Measurements from ENCODE around the gene BCL11B. TPM values are rescaled to one million over a fixed set of nuclear protein-coding genes. Genes with fewer than 3 reads are reported as not detected.

Gene BCL11B
- total RNA-seq, 1 experiment from 2014 or later: 0.84 TPM

DNA sequence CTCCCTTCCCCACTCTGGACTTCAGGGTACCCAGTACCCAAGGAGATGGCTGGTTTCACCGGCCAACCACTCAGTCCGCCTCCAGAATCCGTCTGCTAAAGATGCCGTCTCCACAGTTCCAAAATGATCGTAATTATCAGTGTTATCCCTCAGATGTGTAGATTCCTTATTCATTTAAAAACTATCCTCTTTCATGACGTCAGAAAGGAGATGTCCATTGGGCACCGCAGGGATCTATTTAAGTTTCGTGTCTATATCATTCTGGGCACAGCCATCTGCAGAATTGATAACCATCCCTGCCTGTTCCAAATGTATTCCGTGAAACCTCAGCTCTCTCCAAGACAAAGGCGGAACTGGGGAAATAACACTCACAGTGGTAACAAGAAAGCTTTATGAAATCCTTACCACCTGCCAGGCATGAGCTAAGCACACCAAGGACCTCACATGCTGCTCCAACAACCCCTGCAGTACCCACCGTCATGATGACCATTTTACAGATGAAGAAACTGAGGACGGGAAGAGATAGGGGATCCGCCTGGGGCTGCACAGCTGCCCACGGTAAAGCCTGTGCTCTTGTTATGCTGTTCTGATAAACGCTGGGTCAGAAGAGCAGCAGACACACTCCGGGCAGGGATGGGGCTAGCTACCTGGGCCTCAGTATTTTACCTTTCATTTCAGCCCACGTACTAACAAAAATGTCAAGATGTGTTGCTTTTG, 90.0 kb downstream of the BCL11B start:
- H3K27ac Mint-ChIP-seq (ENCODE audit: low read depth, unreplicated experiment): no peak overlapping the region
- no peak for DNase-seq (ENCODE audit: unreplicated experiment)

GRCh38 chr14:99181241-99181640, 90.8 kb downstream of the BCL11B start:
- intact Hi-C loops (cut with micrococcal nuclease): no loop called here
- Mint-ChIP-seq H3K36me3 (ENCODE audit: insufficient read depth, unreplicated experiment) (no peaks in the 10 kb centered on the region), H3K27ac (ENCODE audit: low read depth, unreplicated experiment) (no peak overlapping the region), H3K9me3 (ENCODE audit: unreplicated experiment) (no peaks in the 10 kb centered on the region), H3K27me3 (ENCODE audit: insufficient read depth, unreplicated experiment) (no peaks in the 10 kb centered on the region), H3K4me1 (ENCODE audit: insufficient read depth, unreplicated experiment) (peaks cover 6% of the 10 kb centered on the region), H3K4me3 (ENCODE audit: unreplicated experiment) (no peak overlapping the region)
- ChIA-PET POLR2A (no interaction called here), CTCF (no interaction called here)
- no TSS peak for BruUV-seq (replicated peaks)
- TF ChIP-seq, protein P1, sequence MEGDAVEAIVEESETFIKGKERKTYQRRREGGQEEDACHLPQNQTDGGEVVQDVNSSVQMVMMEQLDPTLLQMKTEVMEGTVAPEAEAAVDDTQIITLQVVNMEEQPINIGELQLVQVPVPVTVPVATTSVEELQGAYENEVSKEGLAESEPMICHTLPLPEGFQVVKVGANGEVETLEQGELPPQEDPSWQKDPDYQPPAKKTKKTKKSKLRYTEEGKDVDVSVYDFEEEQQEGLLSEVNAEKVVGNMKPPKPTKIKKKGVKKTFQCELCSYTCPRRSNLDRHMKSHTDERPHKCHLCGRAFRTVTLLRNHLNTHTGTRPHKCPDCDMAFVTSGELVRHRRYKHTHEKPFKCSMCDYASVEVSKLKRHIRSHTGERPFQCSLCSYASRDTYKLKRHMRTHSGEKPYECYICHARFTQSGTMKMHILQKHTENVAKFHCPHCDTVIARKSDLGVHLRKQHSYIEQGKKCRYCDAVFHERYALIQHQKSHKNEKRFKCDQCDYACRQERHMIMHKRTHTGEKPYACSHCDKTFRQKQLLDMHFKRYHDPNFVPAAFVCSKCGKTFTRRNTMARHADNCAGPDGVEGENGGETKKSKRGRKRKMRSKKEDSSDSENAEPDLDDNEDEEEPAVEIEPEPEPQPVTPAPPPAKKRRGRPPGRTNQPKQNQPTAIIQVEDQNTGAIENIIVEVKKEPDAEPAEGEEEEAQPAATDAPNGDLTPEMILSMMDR (IDR thresholded peaks at IDR 0.05; ENCODE audit: unreplicated experiment): no peak
- DNase-seq (ENCODE audit: unreplicated experiment): no peak

More for the DNA sequence above, 90.0 kb downstream of the BCL11B start:
- intact Hi-C loops (cut with micrococcal nuclease): no loop called here
- peaks cover 6% of the 10 kb centered on the region for H3K4me1 Mint-ChIP-seq (ENCODE audit: insufficient read depth, unreplicated experiment)
- CTCF ChIA-PET: interaction anchor here (0.7 kb wide), 1 partner anchor 673 kb away, joined by 3 read pairs; no protein-coding TSS in a partner anchor
- H3K4me3 Mint-ChIP-seq (ENCODE audit: unreplicated experiment): no peak overlapping the region
- BruUV-seq (replicated peaks): no TSS peak
- H3K36me3 Mint-ChIP-seq (ENCODE audit: insufficient read depth, unreplicated experiment): no peaks in the 10 kb centered on the region
- TF ChIP-seq, protein P1 (IDR thresholded peaks at IDR 0.05; ENCODE audit: unreplicated experiment): no peak
- H3K27me3 Mint-ChIP-seq (ENCODE audit: insufficient read depth, unreplicated experiment): no peaks in the 10 kb centered on the region
- POLR2A ChIA-PET: no interaction called here
- no peaks in the 10 kb centered on the region for H3K9me3 Mint-ChIP-seq (ENCODE audit: unreplicated experiment)

DNA sequence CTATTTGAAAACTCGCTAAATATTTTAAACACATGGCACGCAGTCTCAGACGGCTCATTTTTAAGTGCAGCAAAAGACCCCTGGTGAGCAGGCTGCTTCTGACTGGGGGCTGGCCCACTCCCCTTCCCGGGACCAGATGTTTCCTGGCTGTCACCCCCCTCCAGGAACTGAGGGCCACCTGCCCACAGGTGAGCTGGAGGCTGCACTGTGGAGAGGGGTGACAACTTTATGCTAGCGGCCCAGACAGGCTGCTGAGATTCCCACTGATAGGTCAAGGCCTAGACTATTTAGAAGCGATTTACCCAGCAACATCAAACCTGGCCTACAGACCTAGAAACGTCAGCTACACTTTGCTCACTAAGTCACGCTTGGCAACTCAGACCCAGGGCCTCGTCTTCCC, 92.1 kb downstream of the BCL11B start:
- TF ChIP-seq, protein P1 (IDR thresholded peaks at IDR 0.05; ENCODE audit: unreplicated experiment): no peak
- peaks cover 6% of the 10 kb centered on the region for H3K4me1 Mint-ChIP-seq (ENCODE audit: insufficient read depth, unreplicated experiment)
- no peaks in the 10 kb centered on the region for H3K36me3 Mint-ChIP-seq (ENCODE audit: insufficient read depth, unreplicated experiment)
- intact Hi-C loops (cut with micrococcal nuclease): no loop called here
- no peak overlapping the region for H3K27ac Mint-ChIP-seq (ENCODE audit: low read depth, unreplicated experiment)
- BruUV-seq (replicated peaks): no TSS peak
- no peak for DNase-seq (ENCODE audit: unreplicated experiment)
- H3K9me3 Mint-ChIP-seq (ENCODE audit: unreplicated experiment): no peaks in the 10 kb centered on the region
- no peaks in the 10 kb centered on the region for H3K27me3 Mint-ChIP-seq (ENCODE audit: insufficient read depth, unreplicated experiment)
- CTCF ChIA-PET: interaction anchor here (1.3 kb wide), 1 partner anchor 86 kb away, joined by 4 read pairs; no protein-coding TSS in a partner anchor
- H3K4me3 Mint-ChIP-seq (ENCODE audit: unreplicated experiment): no peak overlapping the region
- POLR2A ChIA-PET: no interaction called here

- Mint-ChIP-seq H3K27me3 (ENCODE audit: insufficient read depth, unreplicated experiment) (no peaks in the 10 kb centered on the region), H3K36me3 (ENCODE audit: insufficient read depth, unreplicated experiment) (no peaks in the 10 kb centered on the region), H3K4me1 (ENCODE audit: insufficient read depth, unreplicated experiment) (peaks cover 6% of the 10 kb centered on the region), H3K27ac (ENCODE audit: low read depth, unreplicated experiment) (no peak overlapping the region), H3K9me3 (ENCODE audit: unreplicated experiment) (no peaks in the 10 kb centered on the region), H3K4me3 (ENCODE audit: unreplicated experiment) (no peak overlapping the region)
- intact Hi-C loops (cut with micrococcal nuclease): no loop called here
- CTCF ChIA-PET: interaction anchor here (1.3 kb wide), 1 partner anchor 87 kb away, joined by 4 read pairs; no protein-coding TSS in a partner anchor
- no TSS peak for BruUV-seq (replicated peaks)
- TF ChIP-seq, protein P1 (IDR thresholded peaks at IDR 0.05; ENCODE audit: unreplicated experiment): no peak
- DNase-seq (ENCODE audit: unreplicated experiment): no peak
- POLR2A ChIA-PET: no interaction called here
These were observed 92.5 kb downstream of the BCL11B start for GRCh38 chr14:99179506-99179905.

Measured in MCF 10A (cell line).